Measurements from ENCODE around the gene ETV6.

GRCh38 chr12:11748903-11749302, 99.4 kb downstream of the ETV6 start:
- TF ChIP-seq POLR2A (IDR thresholded peaks at IDR 0.05; ENCODE audit: low read length) (no peak), RFX5 (IDR thresholded peaks at IDR 0.05) (no peak), EP300 (IDR thresholded peaks at IDR 0.05) (no peak), NR3C1 (IDR thresholded peaks at IDR 0.05) (no peak), KDM1A (IDR thresholded peaks at IDR 0.05; ENCODE audit: low read depth) (no peak), HMGXB4 (CRISPR knock-in tag; IDR thresholded peaks at IDR 0.05; ENCODE audit: borderline replicate concordance) (no peak), CTCF (IDR thresholded peaks at IDR 0.05) (no peak)

All from A549 (cell line).